RCC 7860 (cell line): Measurements from ENCODE around the gene RAPGEF4.

Experiments
- DNase-seq: peaks from one replicate; pipeline ENCODE4 v3.0.0-alpha.2; 2015; ENCODE audit warnings: low spot score
- FAIRE-seq: peaks from 2 replicates; lab custom pipeline; 2012; peaks lifted over from hg19 to GRCh38; lab: Jason Lieb, UNC

Gene RAPGEF4

GRCh38 chr2:172894689-172895387 is 159.2 kb downstream of the RAPGEF4 start:
- DNase-seq, result no peak
- FAIRE-seq, result no peak

- DNase-seq, result no peak
Measured at GRCh38 chr2:172896661-172897081, 161.0 kb downstream of the RAPGEF4 start.

GRCh38 chr2:172900871-172901270 is 165.2 kb downstream of the RAPGEF4 start:
- DNase-seq, result no peak
- no peak for FAIRE-seq

More at GRCh38 chr2:172896661-172897081, 161.0 kb downstream of the RAPGEF4 start:
- no peak for FAIRE-seq

- DNase-seq (no peak), FAIRE-seq (no peak)
Measured at GRCh38 chr2:172901913-172902312, 166.3 kb downstream of the RAPGEF4 start.

- DNase-seq (no peak), FAIRE-seq (no peak)
Measured at GRCh38 chr2:172904236-172904635, 168.6 kb downstream of the RAPGEF4 start.

GRCh38 chr2:172905937-172906811 is 170.5 kb downstream of the RAPGEF4 start:
- no peak for FAIRE-seq

GRCh38 chr2:172908275-172908674 is 172.6 kb downstream of the RAPGEF4 start:
- DNase-seq (no peak), FAIRE-seq (no peak)

More at GRCh38 chr2:172905937-172906811, 170.5 kb downstream of the RAPGEF4 start:
- DNase-seq, result no peak

GRCh38 chr2:172909454-172909853 is 173.8 kb downstream of the RAPGEF4 start:
- FAIRE-seq (no peak), DNase-seq (no peak)

- no peak for DNase-seq
- no peak for FAIRE-seq
Measured at GRCh38 chr2:172912266-172912665, 176.6 kb downstream of the RAPGEF4 start.

- FAIRE-seq (no peak), DNase-seq (no peak)
Measured at GRCh38 chr2:172914341-172915008, 178.8 kb downstream of the RAPGEF4 start.

GRCh38 chr2:172917716-172918115 is 182.1 kb downstream of the RAPGEF4 start:
- no peak for DNase-seq
- FAIRE-seq, result no peak

GRCh38 chr2:172919732-172920131 is 184.1 kb downstream of the RAPGEF4 start:
- DNase-seq (no peak), FAIRE-seq (no peak)

- no peak for FAIRE-seq
Measured at GRCh38 chr2:172921532-172922236, 186.0 kb downstream of the RAPGEF4 start.

GRCh38 chr2:172922306-172922705 is 186.7 kb downstream of the RAPGEF4 start:
- no peak for FAIRE-seq
- no peak for DNase-seq

More at GRCh38 chr2:172921532-172922236, 186.0 kb downstream of the RAPGEF4 start:
- no peak for DNase-seq

- FAIRE-seq, result no peak
- no peak for DNase-seq
Measured at GRCh38 chr2:172922815-172923214, 187.2 kb downstream of the RAPGEF4 start.

GRCh38 chr2:172924097-172924660 is 188.5 kb downstream of the RAPGEF4 start:
- FAIRE-seq (no peak), DNase-seq (no peak)

GRCh38 chr2:172925600-172925999 is 190.0 kb downstream of the RAPGEF4 start:
- FAIRE-seq (no peak), DNase-seq (no peak)

GRCh38 chr2:172926785-172927640 is 191.4 kb downstream of the RAPGEF4 start:
- no peak for FAIRE-seq

GRCh38 chr2:172927641-172928357 is 192.2 kb downstream of the RAPGEF4 start:
- DNase-seq (no peak), FAIRE-seq (no peak)

More at GRCh38 chr2:172926785-172927640, 191.4 kb downstream of the RAPGEF4 start:
- DNase-seq, result no peak
